HCT116 (cell line): ENCODE data around the gene RPL7A. TPM values are rescaled to one million over a fixed set of nuclear protein-coding genes. Genes with fewer than 3 reads are reported as not detected.

Experiments used
- ATAC-seq: fragments of 200-7000 bp; cut with Tn5 transposase; 2 replicates; pipeline ENCODE4 v1.9.1; 2020; ENCODE audit warnings: mild to moderate bottlenecking, moderate library complexity
- BruUV-seq: library from RNA; stranded (reverse); fragments of 400-500 nt; replicated peaks from 2 replicates; lab custom pipeline; 2021; lab: Mats Ljungman, UMichigan
- CTCF ChIA-PET: fragments of 300-600 bp; sonication (Branson Sonifier 250); formaldehyde crosslinking; loops from one replicate; lab custom pipeline; 2021; ENCODE audit warnings: antibody characterized with exemption; lab: Charles Lee
- POLR2A ChIA-PET: fragments of 300-600, 350-600 bp; sonication (Branson Sonifier 250); formaldehyde crosslinking; loops from one replicate; lab custom pipeline; 2021; ENCODE audit warnings: antibody characterized with exemption; lab: Charles Lee
- RAD21 ChIA-PET, 2 experiments: fragments of 300-600 bp; sonication (Branson Sonifier 250); formaldehyde crosslinking; loops; one replicate each; lab custom pipeline; 2023; ENCODE audit warnings: low total read pairs in 2 of 2; ENCODE audit not compliant: uncharacterized antibody in 2 of 2, unreplicated experiment in 2 of 2, low non-redundant PET in 1 of 2; lab: Charles Lee
- DNase-seq: peaks from one replicate; pipeline ENCODE4 v3.0.0-alpha.2; 2010; ENCODE audit warnings: low read depth, low spot score
- H2AFZ ChIP-seq: fragments of 200-600 bp; shearing (Covaris generic), sonication (generic); 2 replicates; pipeline ENCODE4 v1.6.1; 2017; ENCODE audit warnings: low read depth, mixed run types, mixed read lengths, antibody characterized with exemption, low read length; ENCODE audit not compliant: poor library complexity, severe bottlenecking
- H3K27ac ChIP-seq: 2 replicates; pipeline ENCODE4 v1.5.1; 2012; ENCODE audit warnings: low read depth, low read length
- H3K27me3 ChIP-seq: fragments of 200-600 bp; sonication (generic); 2 replicates; pipeline ENCODE4 v1.6.1; 2016; ENCODE audit warnings: mixed run types, low read length, mixed read lengths; ENCODE audit not compliant: insufficient read depth
- H3K36me3 ChIP-seq, 2 experiments: fragments of 200-500 bp in 1 of 2; fragments of 200-600 bp in 1 of 2; sonication (Bioruptor generic) in 1 of 2; sonication (generic) in 1 of 2; 2 replicates each; pipeline versions ENCODE4 v1.5.1 to v1.6.1; 2014 to 2016; ENCODE audit warnings: low read length in 2 of 2, inconsistent platforms in 1 of 2, mixed read lengths in 1 of 2, mixed run types in 1 of 2; ENCODE audit not compliant: insufficient read depth in 2 of 2, control insufficient read depth in 1 of 2
- H3K4me1 ChIP-seq, 2 experiments: fragments of 200-600 bp in 1 of 2; sonication (generic) in 1 of 2; 2 replicates each; pipeline versions ENCODE4 v1.5.1 to v1.6.1; 2012 to 2017; ENCODE audit warnings: low read length in 2 of 2, inconsistent platforms in 1 of 2, mild to moderate bottlenecking in 1 of 2, mixed read lengths in 1 of 2, mixed run types in 1 of 2, moderate library complexity in 1 of 2; ENCODE audit not compliant: insufficient read depth in 2 of 2, control insufficient read depth in 1 of 2
- H3K4me2 ChIP-seq: fragments of 200-600 bp; sonication (generic); 2 replicates; pipeline ENCODE4 v1.6.1; 2017; ENCODE audit warnings: mixed run types, low read length, mixed read lengths
- H3K4me3 ChIP-seq, 2 experiments: fragments of 200-600 bp in 1 of 2; sonication (generic) in 1 of 2; replicated peaks in 1 of 2; 2 replicates each; pipeline ENCODE4 v1.5.1; 2011 to 2016; ENCODE audit warnings: low read length in 2 of 2, control low read depth in 1 of 2, low read depth in 1 of 2, mild to moderate bottlenecking in 1 of 2, mixed read lengths in 1 of 2, mixed run types in 1 of 2
- H3K79me2 ChIP-seq: fragments of 200-600 bp; sonication (generic); 2 replicates; pipeline ENCODE4 v1.6.1; 2017; ENCODE audit warnings: mild to moderate bottlenecking, mixed run types, low read length, moderate library complexity, mixed read lengths; ENCODE audit not compliant: insufficient read depth
- H3K9ac ChIP-seq: fragments of 200-600 bp; sonication (generic); 2 replicates; pipeline ENCODE4 v1.6.1; 2016; ENCODE audit warnings: low read length, mixed read lengths
- H3K9me2 ChIP-seq: fragments of 200-600 bp; sonication (generic), shearing (Covaris generic); 2 replicates; pipeline ENCODE4 v1.6.1; 2017; ENCODE audit warnings: mixed run types, mild to moderate bottlenecking, moderate library complexity; ENCODE audit not compliant: insufficient read depth
- H3K9me3 ChIP-seq, 2 experiments: fragments of 200-500 bp in 1 of 2; fragments of 200-600 bp in 1 of 2; sonication (Bioruptor generic) in 1 of 2; sonication (generic) in 1 of 2; 2 replicates each; pipeline ENCODE4 v1.6.1; 2014 to 2017; ENCODE audit warnings: low read length in 2 of 2, mixed read lengths in 2 of 2, inconsistent platforms in 1 of 2, low read depth in 1 of 2, mild to moderate bottlenecking in 1 of 2, mixed run types in 1 of 2, moderate library complexity in 1 of 2; ENCODE audit not compliant: control insufficient read depth in 1 of 2, insufficient read depth in 1 of 2
- H4K20me1 ChIP-seq: fragments of 200-600 bp; sonication (generic), shearing (Covaris generic); 2 replicates; pipeline ENCODE4 v1.6.1; 2017; ENCODE audit warnings: mixed run types, mild to moderate bottlenecking, moderate library complexity; ENCODE audit not compliant: insufficient read depth
- CTCF ChIP-seq, 3 experiments: fragments of 200-600 bp in 1 of 3; sonication (generic) in 1 of 3; IDR thresholded peaks in 2 of 3; conservative IDR thresholded peaks in 1 of 3; 2 replicates each; pipeline ENCODE4 v1.5.1; 2012 to 2017; ENCODE audit warnings: low read depth in 2 of 3, low read length in 2 of 3, antibody characterized with exemption in 1 of 3, borderline replicate concordance in 1 of 3, control low read depth in 1 of 3, mild to moderate bottlenecking in 1 of 3, mixed read lengths in 1 of 3, mixed run types in 1 of 3, moderate library complexity in 1 of 3; ENCODE audit not compliant: insufficient read depth in 1 of 3
- EGR1 ChIP-seq: IDR thresholded peaks from 2 replicates; pipeline ENCODE4 v1.6.1; 2012; ENCODE audit warnings: low read depth
- ELF1 ChIP-seq: IDR thresholded peaks from 2 replicates; pipeline ENCODE4 v1.6.1; 2012; ENCODE audit warnings: low read depth, borderline replicate concordance
- POLR2A ChIP-seq: IDR thresholded peaks from 2 replicates; pipeline ENCODE4 v1.7.0; 2011; ENCODE audit warnings: borderline replicate concordance; ENCODE audit not compliant: insufficient read depth, insufficient read length; ENCODE audit errors: extremely low read depth
- SIN3A ChIP-seq: IDR thresholded peaks from 2 replicates; pipeline ENCODE4 v1.6.1; 2012; ENCODE audit warnings: low read depth
- ZBTB33 ChIP-seq: IDR thresholded peaks from 2 replicates; pipeline ENCODE4 v1.6.1; 2011; ENCODE audit warnings: mild to moderate bottlenecking, low read length, moderate library complexity; ENCODE audit not compliant: insufficient replicate concordance; ENCODE audit errors: extremely low read depth
- ZNF274 ChIP-seq: fragments of 200-500 bp; sonication (Bioruptor generic); IDR thresholded peaks from 2 replicates; pipeline ENCODE4 v1.6.1; 2014; ENCODE audit warnings: mild to moderate bottlenecking, low read depth, low read length, inconsistent platforms
- intact Hi-C: fragments of 100-400 bp; cut with micrococcal nuclease; formaldehyde crosslinking; loops from 2 replicates; pipeline ENCODE4 v1.10.0; 2022
- total RNA-seq: library from RNA; stranded (reverse); gene quantifications from one replicate; pipeline ENCODE4 v1.2.1, GENCODE V29; 2021; ENCODE audit not compliant: unreplicated experiment

The RPL7A gene
- total RNA-seq, 1 experiment from 2014 or later = 2,837 TPM

GRCh38 chr9:133333566-133333965 is 14.5 kb upstream of the RPL7A start:
- Histone ChIP-seq H3K36me3 (peaks cover 34 to 42% of the 10 kb centered on the region in 2 experiments; a peak in 3 of 4 replicates), H2AFZ (no peak overlapping the region), H4K20me1 (no peaks in the 10 kb centered on the region; the same call in 1 of the 2 replicates), H3K27ac (peak overlapping the region; percentile 21; the same call in 1 of the 2 replicates), H3K27me3 (no peaks in the 10 kb centered on the region), H3K9me2 (no peaks in the 10 kb centered on the region), H3K79me2 (peaks cover 44% of the 10 kb centered on the region), H3K4me2 (no peak overlapping the region), H3K4me3 (no peak overlapping the region), H3K9me3 (no peaks in the 10 kb centered on the region), H3K9ac (no peak overlapping the region), H3K4me1 (peaks cover 12 to 32% of the 10 kb centered on the region in 2 experiments)
- ATAC-seq (no peak), DNase-seq (no peak)
- RAD21 ChIA-PET = no interaction called here
- intact Hi-C loops = no loop called here
- CTCF ChIA-PET = interaction anchor here (2.1 kb wide), 1 partner anchor 148 kb away, joined by 7 read pairs; no protein-coding TSS in a partner anchor
- POLR2A ChIA-PET = no interaction called here
- TF ChIP-seq POLR2A (no peak), ZBTB33 (no peak), ZNF274 (no peak), EGR1 (no peak), ELF1 (no peak), CTCF (IDR thresholded peaks at IDR 0.05 in 2 of 3, conservative IDR thresholded peaks at IDR 0.05 in 1 of 3; ENCODE audit: borderline replicate concordance in 1 of 3, insufficient read depth in 1 of 3, low read depth in 2 of 3, low read length in 2 of 3) (peak in 2 of 3 experiments; percentile 18 to 33; a peak in 2 of 6 replicates), SIN3A (no peak)
- no TSS peak for BruUV-seq
